A549 treated with AZD9567 at 1 μM for 4 hours (cell line): ENCODE results near the gene SSX3. TPM values are rescaled to one million over a fixed set of nuclear protein-coding genes. Genes with fewer than 3 reads are reported as not detected.

ENCODE experiments used
- total RNA-seq: library from RNA; stranded (reverse); fragments of 200-300 nt; extraction: Qiagen RNA extraction; gene quantifications from 5 replicates; pipeline ENCODE4 v1.2.3, GENCODE V29; 2022; ENCODE audit not compliant: insufficient read depth

SSX3 gene, protein sequence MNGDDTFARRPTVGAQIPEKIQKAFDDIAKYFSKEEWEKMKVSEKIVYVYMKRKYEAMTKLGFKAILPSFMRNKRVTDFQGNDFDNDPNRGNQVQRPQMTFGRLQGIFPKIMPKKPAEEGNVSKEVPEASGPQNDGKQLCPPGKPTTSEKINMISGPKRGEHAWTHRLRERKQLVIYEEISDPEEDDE
- total RNA-seq = not detected in 5 replicates

DNA sequence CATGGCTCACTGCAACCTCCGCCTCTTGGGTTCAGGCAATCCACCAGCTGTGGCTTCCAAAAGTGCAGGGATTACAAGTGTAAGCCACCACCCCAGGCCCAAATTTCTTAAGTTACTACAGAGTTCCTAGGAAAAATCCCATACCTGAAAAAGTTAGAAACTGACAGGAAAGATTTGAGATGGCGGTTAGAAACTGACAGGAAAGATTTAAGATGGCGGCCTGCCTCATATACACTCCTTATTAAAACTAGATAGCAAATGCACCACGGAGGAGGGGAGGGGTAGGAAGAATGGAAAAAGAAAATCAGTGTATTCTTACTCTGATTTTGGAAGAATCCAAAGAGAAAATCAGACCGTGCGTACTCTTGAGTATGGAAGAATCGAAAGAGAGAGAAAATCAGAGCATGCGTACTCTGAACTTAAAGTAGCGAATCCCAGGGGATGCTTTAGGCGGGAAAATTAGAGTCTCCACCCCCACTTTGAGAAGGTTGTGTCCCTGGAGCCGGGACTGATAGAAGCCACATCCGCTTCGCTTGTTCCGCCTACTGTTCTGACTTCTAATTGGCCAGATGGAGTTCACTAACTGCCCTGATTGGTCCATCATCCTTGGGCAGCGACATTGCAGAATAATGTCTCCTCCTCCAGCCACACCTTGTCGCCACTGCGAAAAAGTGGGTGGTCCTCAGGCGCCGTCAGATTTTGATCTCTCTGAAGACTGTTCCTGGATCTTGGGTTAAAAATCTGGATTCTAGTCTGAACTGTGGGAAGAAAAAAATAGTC lies at the start of gene SSX3:
Gene SSX3 (minus strand): TSS at position 389 of the 780 bp plus-strand sequence. CDS start 1,454 bp downstream, outside the sequence.

DNA sequence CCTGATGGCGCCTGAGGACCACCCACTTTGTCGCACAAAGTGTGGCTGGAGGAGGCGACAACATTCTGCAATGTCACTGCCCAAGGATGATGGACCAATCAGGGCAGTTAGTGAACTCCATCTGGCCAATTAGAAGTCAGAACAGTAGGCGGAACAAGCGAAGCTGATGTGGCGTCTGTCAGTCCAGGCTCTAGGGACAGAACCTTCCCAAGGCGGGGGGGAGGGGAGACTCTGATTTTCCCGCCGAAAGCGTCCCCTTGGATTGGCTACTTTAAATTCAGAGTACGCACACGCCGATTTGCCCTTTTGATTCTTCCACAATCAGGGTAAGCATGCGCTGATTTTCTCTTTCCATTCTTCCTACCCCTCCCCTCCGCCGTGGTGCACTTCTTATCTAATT lies 26.7 kb upstream of the SSX3 start, which contains the start of gene SSX4:
Gene SSX4 (plus strand): TSS at position 301 of the 400 bp plus-strand sequence. CDS start 515 bp downstream, outside the sequence.

Other genes with a start within 250 kb of the SSX3 start
- gene SPACA5B, start 226.1 kb downstream of the SSX3 start, total RNA-seq = not detected in 5 replicates
- not detected in 5 replicates for gene SSX5, start 159.9 kb downstream of the SSX3 start, total RNA-seq
- not detected in 5 replicates for gene SSX1, start 101.3 kb downstream of the SSX3 start, total RNA-seq
- gene SSX4, start 26.8 kb upstream of the SSX3 start, total RNA-seq = not detected in 5 replicates
- not detected in 5 replicates for gene SSX4B, start 55.3 kb upstream of the SSX3 start, total RNA-seq
- 0.19 to 0.31 TPM (median 0.27 TPM) in 3 of 5 replicates, not detected in the others for gene SLC38A5, start 113.6 kb upstream of the SSX3 start, total RNA-seq
- gene FTSJ1, start 119.5 kb upstream of the SSX3 start, total RNA-seq = 69.3 to 81.1 TPM (median 71.8 TPM) in 5 replicates
- 13.8 to 17.0 TPM (median 15.7 TPM) in 5 replicates for gene PORCN, start 152.3 kb upstream of the SSX3 start, total RNA-seq
- 143 to 159 TPM (median 152 TPM) in 5 replicates for gene EBP, start 165.1 kb upstream of the SSX3 start, total RNA-seq
- 9.7 to 13.2 TPM (median 11.5 TPM) in 5 replicates for gene TBC1D25, start 183.0 kb upstream of the SSX3 start, total RNA-seq
- 319 to 550 TPM (median 376 TPM) in 5 replicates for gene RBM3, start 217.8 kb upstream of the SSX3 start, total RNA-seq
- 52.6 to 92.4 TPM (median 87.7 TPM) in 5 replicates for gene WDR13, start 240.8 kb upstream of the SSX3 start, total RNA-seq